ENCODE results near the gene MATK.
A peak's percentile ranks its signal among the peaks of the same experiment; 100 is the strongest.
"Not testable (repeated sequence)": the region's sequence is repeated elsewhere in the genome, so short reads cannot be mapped to it uniquely, and the experiment has no call there.

Gene MATK

GRCh38 chr19:3770136-3770999 lies 15.8 kb downstream of the MATK start:
- no peak for DNase-seq

GRCh38 chr19:3769494-3769893 lies 16.7 kb downstream of the MATK start:
- no peak for DNase-seq

- no peak for DNase-seq
These were observed 17.5 kb downstream of the MATK start for GRCh38 chr19:3768748-3769099.

- DNase-seq: no peak
These were observed 18.0 kb downstream of the MATK start for GRCh38 chr19:3768015-3768747.

- no peak for DNase-seq
These were observed 19.1 kb downstream of the MATK start for GRCh38 chr19:3767050-3767449.

- no peak for DNase-seq
These were observed 19.7 kb downstream of the MATK start for GRCh38 chr19:3766520-3766919.

- not testable (repeated sequence) for DNase-seq
These were observed 20.4 kb downstream of the MATK start for GRCh38 chr19:3765757-3766156.

GRCh38 chr19:3765121-3765520 lies 21.1 kb downstream of the MATK start:
- no peak for DNase-seq

- DNase-seq: peak; percentile 87
These were observed 23.4 kb downstream of the MATK start, which contains the start of gene MRPL54 for GRCh38 chr19:3762501-3763459. TSS of gene MRPL54 (plus strand) at chr19:3762682. CDS start at chr19:3762701, 19 bp downstream.

GRCh38 chr19:3762130-3762473 lies 24.1 kb downstream of the MATK start:
- DNase-seq: no peak

- peak; percentile 34 for DNase-seq
These were observed 24.6 kb downstream of the MATK start, which contains the start of gene APBA3 for GRCh38 chr19:3761382-3762129. TSS of gene APBA3 (minus strand) at chr19:3761692. CDS start at chr19:3760264, 1,428 bp downstream.

- no peak for DNase-seq
These were observed 25.3 kb downstream of the MATK start for GRCh38 chr19:3760871-3761361.

- DNase-seq: no peak
These were observed 26.5 kb downstream of the MATK start for GRCh38 chr19:3759482-3760254.

GRCh38 chr19:3758297-3758696 lies 27.9 kb downstream of the MATK start:
- not testable (repeated sequence) for DNase-seq

GRCh38 chr19:3757705-3758104 lies 28.5 kb downstream of the MATK start:
- not testable (repeated sequence) for DNase-seq

GRCh38 chr19:3753631-3754410 lies 32.4 kb downstream of the MATK start:
- DNase-seq: no peak

GRCh38 chr19:3752492-3752891 lies 33.7 kb downstream of the MATK start:
- DNase-seq: no peak

- no peak for DNase-seq
These were observed 34.9 kb downstream of the MATK start for GRCh38 chr19:3751236-3751635.

GRCh38 chr19:3750211-3750610 lies 36.0 kb downstream of the MATK start:
- no peak for DNase-seq

GRCh38 chr19:3748965-3749364 lies 37.2 kb downstream of the MATK start:
- no peak for DNase-seq

Data from NCI-H526 treated with DMSO at 0.1 percent for 48 hours (cell line).